GM06990 (cell line): Measurements from ENCODE around the gene HORMAD1.
"Not testable (repeated sequence)": the region's sequence is repeated elsewhere in the genome, so short reads cannot be mapped to it uniquely, and the experiment has no call there.

Experiments used
- DNase-seq: peaks from one replicate; pipeline ENCODE4 v3.0.0-alpha.2; 2011; ENCODE audit not compliant: insufficient read length; ENCODE audit errors: extremely low read depth
- H3K27me3 ChIP-seq: replicated peaks from 2 replicates; pipeline ENCODE4 v1.6.0; 2011; ENCODE audit warnings: low read length; ENCODE audit not compliant: control insufficient read depth, insufficient read depth
- H3K36me3 ChIP-seq: 2 replicates; pipeline ENCODE4 v1.5.1; 2011; ENCODE audit warnings: low read length; ENCODE audit not compliant: control insufficient read depth, insufficient read depth
- H3K4me3 ChIP-seq: replicated peaks from 2 replicates; pipeline ENCODE4 v1.5.1; 2011; ENCODE audit warnings: low read depth, mild to moderate bottlenecking, control low read depth, low read length
- TF ChIP-seq, protein P1 (sequence below): IDR thresholded peaks from 2 replicates; pipeline ENCODE4 v1.5.1; 2011; ENCODE audit warnings: low read length, control low read depth, mild to moderate bottlenecking, inconsistent platforms; ENCODE audit not compliant: insufficient read depth, poor library complexity, severe bottlenecking

Gene HORMAD1, protein sequence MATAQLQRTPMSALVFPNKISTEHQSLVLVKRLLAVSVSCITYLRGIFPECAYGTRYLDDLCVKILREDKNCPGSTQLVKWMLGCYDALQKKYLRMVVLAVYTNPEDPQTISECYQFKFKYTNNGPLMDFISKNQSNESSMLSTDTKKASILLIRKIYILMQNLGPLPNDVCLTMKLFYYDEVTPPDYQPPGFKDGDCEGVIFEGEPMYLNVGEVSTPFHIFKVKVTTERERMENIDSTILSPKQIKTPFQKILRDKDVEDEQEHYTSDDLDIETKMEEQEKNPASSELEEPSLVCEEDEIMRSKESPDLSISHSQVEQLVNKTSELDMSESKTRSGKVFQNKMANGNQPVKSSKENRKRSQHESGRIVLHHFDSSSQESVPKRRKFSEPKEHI

DNA sequence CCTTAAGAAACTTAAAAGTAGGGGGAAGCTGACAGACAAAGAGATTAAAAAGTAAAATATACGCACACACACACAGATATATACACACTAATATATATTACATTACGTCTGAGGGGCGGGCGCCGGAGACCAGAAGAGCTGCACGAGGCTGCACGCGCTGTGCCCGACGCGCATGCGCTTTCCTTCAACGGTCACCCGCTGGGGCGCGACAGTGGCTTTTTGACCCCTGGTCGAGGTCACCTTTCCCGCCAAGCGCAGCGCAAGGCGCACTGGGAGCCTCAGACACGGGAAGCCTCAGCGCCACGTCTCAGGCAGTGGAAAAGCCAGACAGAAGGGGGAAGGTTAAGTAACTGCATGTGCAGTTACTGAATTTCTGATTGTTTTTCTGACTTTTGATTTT lies at the start of gene HORMAD1:
Gene HORMAD1, minus strand, starts transcription at position 193 of the 400 bp plus-strand sequence. CDS start 1,390 bp downstream, outside the sequence.
- TF ChIP-seq, protein P1, sequence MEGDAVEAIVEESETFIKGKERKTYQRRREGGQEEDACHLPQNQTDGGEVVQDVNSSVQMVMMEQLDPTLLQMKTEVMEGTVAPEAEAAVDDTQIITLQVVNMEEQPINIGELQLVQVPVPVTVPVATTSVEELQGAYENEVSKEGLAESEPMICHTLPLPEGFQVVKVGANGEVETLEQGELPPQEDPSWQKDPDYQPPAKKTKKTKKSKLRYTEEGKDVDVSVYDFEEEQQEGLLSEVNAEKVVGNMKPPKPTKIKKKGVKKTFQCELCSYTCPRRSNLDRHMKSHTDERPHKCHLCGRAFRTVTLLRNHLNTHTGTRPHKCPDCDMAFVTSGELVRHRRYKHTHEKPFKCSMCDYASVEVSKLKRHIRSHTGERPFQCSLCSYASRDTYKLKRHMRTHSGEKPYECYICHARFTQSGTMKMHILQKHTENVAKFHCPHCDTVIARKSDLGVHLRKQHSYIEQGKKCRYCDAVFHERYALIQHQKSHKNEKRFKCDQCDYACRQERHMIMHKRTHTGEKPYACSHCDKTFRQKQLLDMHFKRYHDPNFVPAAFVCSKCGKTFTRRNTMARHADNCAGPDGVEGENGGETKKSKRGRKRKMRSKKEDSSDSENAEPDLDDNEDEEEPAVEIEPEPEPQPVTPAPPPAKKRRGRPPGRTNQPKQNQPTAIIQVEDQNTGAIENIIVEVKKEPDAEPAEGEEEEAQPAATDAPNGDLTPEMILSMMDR, result no peak
- Histone ChIP-seq H3K4me3 (no peak within 1 kb of the TSS), H3K36me3 (no peaks in the 10 kb centered on the region), H3K27me3 (no peaks in the 10 kb centered on the region)
- no peak for DNase-seq

DNA sequence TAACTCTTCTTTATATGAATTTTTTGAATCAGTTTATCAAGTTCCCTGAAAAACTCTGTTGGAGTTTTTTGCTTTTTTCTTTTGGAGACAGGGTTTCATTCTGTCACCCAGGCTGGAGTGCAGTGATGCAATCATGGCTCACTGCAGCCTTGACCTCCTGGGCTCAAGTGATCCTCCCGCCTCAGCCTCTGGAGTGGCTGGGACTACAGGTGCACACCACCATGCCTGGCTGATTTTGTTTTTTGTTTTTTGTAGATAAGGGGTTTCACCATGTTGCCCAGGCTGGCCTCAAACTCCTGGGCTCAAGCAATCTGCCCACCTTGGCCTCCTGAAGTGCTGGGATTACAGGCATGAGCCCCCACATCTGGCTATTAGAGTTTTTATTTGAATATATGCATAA lies 47.0 kb upstream of the HORMAD1 start:
- H3K36me3 ChIP-seq, H3K4me3 ChIP-seq, H3K27me3 ChIP-seq, DNase-seq: not testable (repeated sequence)

DNA sequence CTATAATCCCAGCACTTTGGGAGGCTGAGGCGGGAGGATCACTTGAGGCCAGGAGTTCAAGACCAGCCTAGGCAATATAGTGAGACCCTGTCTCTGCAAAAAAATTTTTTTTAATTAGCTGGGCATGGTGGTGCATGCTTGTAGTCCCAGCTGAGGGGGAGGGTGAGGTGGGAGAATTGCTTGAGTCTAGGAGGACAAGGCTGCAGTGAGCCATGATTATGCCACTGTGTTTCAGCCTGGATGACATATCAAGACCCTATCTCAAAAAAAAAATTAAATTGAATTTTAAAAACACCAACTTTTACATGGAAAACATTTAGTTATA lies 45.2 kb upstream of the HORMAD1 start:
- not testable (repeated sequence) for H3K27me3 ChIP-seq, H3K36me3 ChIP-seq
- peak; percentile 13 for DNase-seq
- H3K4me3 ChIP-seq, result peak overlapping the region; percentile 64; the same call in 1 of the 2 replicates

DNA sequence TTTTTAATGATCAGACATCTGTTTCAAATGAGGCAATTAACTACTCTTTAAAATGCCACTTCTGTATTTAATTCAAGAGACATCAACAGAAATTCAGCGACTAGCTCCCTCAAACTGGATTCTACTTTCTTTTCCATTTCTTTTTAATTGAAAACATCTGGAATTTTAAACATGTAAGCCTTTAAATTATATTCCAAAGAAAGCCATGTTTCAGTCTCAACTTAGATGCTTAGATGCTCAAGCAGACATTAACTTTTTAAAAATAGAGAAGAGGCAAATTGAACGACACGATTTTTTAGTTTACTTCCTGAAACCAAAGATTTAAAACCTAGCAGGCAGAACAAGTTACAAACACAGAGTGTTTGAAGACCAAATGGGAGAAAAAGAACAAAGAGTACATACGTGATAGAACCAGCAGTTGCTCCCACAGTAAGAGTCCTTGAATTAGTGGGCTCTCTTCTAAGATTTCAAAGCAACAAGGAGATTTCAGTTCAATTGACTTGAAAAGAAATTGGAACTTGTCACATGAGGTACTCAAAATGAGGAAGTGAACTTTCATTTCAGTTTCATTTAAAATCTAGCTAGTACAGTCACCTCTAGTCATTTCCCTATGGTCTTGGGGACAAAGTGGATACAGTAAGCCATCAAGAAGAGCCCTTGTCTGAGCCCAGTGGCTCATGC lies 44.7 kb upstream of the HORMAD1 start, which contains the start of gene CTSS:
Gene CTSS, minus strand, starts transcription at position 483 of the 681 bp plus-strand sequence. CDS start 1,015 bp downstream, outside the sequence.
- TF ChIP-seq, protein P1, result no peak
- Histone ChIP-seq H3K27me3 (no peaks in the 10 kb centered on the region), H3K4me3 (peak within 1 kb of the TSS; percentile 64), H3K36me3 (no peaks in the 10 kb centered on the region; the same call in 1 of the 2 replicates)
- peak; percentile 78 for DNase-seq

DNA sequence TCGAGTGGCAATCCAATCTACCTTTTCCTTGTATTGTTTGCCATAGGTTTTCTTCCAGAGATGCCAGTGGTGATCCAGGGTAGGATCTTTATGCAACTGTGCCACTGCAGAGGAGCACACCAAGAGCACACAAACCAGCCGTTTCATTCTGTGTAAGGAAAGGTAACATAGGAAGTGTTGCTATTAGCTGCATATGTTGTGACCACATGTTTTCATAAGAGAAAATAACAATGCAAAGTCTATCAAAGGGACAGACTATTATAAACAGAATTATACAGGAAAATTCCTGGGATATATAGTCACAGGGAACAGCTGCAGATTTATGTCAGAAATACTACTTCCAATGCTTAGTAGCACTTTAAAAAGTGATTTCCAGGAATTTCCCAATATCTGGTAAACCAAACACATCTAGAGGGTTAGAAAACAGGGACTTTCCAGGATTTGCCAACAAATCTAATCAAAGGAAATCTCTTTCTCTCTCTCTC lies 44.0 kb upstream of the HORMAD1 start:
- H3K36me3 ChIP-seq, result peaks cover under 1% of the 10 kb centered on the region
- TF ChIP-seq, protein P1, result no peak
- peak; percentile 15 for DNase-seq
- peak overlapping the region; percentile 64 for H3K4me3 ChIP-seq
- H3K27me3 ChIP-seq, result no peaks in the 10 kb centered on the region

DNA sequence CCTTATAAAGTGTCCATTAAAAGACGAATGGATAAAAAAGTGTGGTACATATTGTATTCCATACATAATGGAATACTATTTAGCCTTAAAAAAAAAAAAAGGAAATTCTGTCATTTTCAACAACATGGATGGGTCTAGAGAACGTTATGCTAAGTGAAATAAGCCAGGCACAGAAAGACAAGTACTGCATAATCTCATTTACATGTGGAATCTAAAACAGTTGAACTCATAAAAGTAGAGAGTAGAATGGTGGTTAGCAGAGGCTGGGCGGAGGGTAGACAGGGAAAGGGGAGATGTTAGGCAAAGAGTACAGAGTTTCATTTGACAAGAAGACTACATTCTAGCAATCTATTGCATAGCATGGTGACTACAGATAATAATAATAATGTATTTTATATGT lies 42.3 kb upstream of the HORMAD1 start:
- TF ChIP-seq, protein P1, result no peak
- Histone ChIP-seq H3K36me3 (peaks cover 1% of the 10 kb centered on the region), H3K4me3 (peak overlapping the region; percentile 32; the same call in 1 of the 2 replicates), H3K27me3 (no peaks in the 10 kb centered on the region)
- no peak for DNase-seq
